Lung (tissue), 12 donors: ENCODE results near the gene FHOD1. TPM values are rescaled to one million over a fixed set of nuclear protein-coding genes. Genes with fewer than 3 reads are reported as not detected.

Source experiments
- ATAC-seq: fragments of 200-7000 bp; cut with Tn5 transposase; one replicate; pipeline ENCODE4 v1.9.1; 2020; ENCODE audit warnings: moderate number of reproducible peaks; ENCODE audit not compliant: insufficient read depth, low FRiP score
- DNase-seq, 3 donors: peaks; one replicate each; pipeline ENCODE4 v3.0.0-alpha.2; 2013 to 2017
- H3K27ac ChIP-seq, 2 donors: one replicate each; pipeline ENCODE4 v1.5.1; 2013; ENCODE audit warnings: mild to moderate bottlenecking in 2 of 2, moderate library complexity in 2 of 2, control low read depth in 1 of 2, inconsistent platforms in 1 of 2, low read depth in 1 of 2, low read length in 1 of 2
- H3K27me3 ChIP-seq, 3 donors: one replicate each; pipeline ENCODE4 v1.5.1; 2013; ENCODE audit warnings: low read length in 2 of 3; ENCODE audit not compliant: control insufficient read depth in 3 of 3, insufficient read depth in 3 of 3
- H3K36me3 ChIP-seq, 4 donors: one replicate each; pipeline ENCODE4 v1.5.1; 2013; ENCODE audit warnings: low read length in 4 of 4, mild to moderate bottlenecking in 1 of 4, moderate library complexity in 1 of 4; ENCODE audit not compliant: control insufficient read depth in 4 of 4, insufficient read depth in 4 of 4
- H3K4me1 ChIP-seq, 5 donors: one replicate each; pipeline ENCODE4 v1.5.1; 2013; ENCODE audit warnings: low read length in 5 of 5, mild to moderate bottlenecking in 2 of 5, moderate library complexity in 1 of 5; ENCODE audit not compliant: control insufficient read depth in 5 of 5, insufficient read depth in 5 of 5
- H3K4me3 ChIP-seq: one replicate; pipeline ENCODE4 v1.5.1; 2013; ENCODE audit warnings: mild to moderate bottlenecking, control low read depth, moderate library complexity
- H3K9ac ChIP-seq, 2 donors: one replicate each; pipeline ENCODE4 v1.5.1; 2013; ENCODE audit warnings: low read length in 2 of 2, control low read depth in 1 of 2; ENCODE audit not compliant: insufficient read depth in 1 of 2
- H3K9me3 ChIP-seq, 4 donors: one replicate each; pipeline ENCODE4 v1.5.1; 2013; ENCODE audit warnings: low read length in 3 of 4, mild to moderate bottlenecking in 1 of 4, moderate library complexity in 1 of 4; ENCODE audit not compliant: control insufficient read depth in 4 of 4, insufficient read depth in 3 of 4
- CTCF ChIP-seq: IDR thresholded peaks from 2 replicates; pipeline ENCODE4 v1.5.1; 2012; ENCODE audit warnings: mild to moderate bottlenecking; ENCODE audit errors: control extremely low read depth, extremely low read depth
- WGBS, 2 donors: extraction: QIAGEN DNeasy Blood & Tissue Kit; methylation state at CpG; one replicate each; pipeline ENCODE4 v1.1.7; 2013; 5-methylcytosine and 5-hydroxymethylcytosine counted together
- polyA plus RNA-seq, 2 donors: library from polyadenylated mRNA; stranded (reverse); fragments of 200-250 nt; gene quantifications; one replicate each; pipeline ENCODE4 v1.2.1, GENCODE V29; 2013
- total RNA-seq, 2 donors: library from RNA; depleted of rRNA in 1 of 2; stranded (reverse); fragments of >200 nt in 1 of 2; gene quantifications; one replicate each; pipeline ENCODE4 v1.2.1, GENCODE V29; 2014 to 2021
- donor health status: control.
- donor health status: control.
- donor health status: Bipolar disorder and iron deficiency.
- donor health status: healthy.
- donor health status: DM: yes; HTN: yes; CAD: no.

FHOD1 gene
- total and polyA plus RNA-seq, 4 donors = 51.3 to 129 (median 65.5) TPM

- ATAC-seq = no peak
- Histone ChIP-seq H3K27me3 (no peaks in the 10 kb centered on the region), H3K4me1 (peaks cover 15 to 55% (median 48%) of the 10 kb centered on the region in 5 donors), H3K9me3 (no peaks in the 10 kb centered on the region), H3K36me3 (peaks cover 0 to 47% (median 25%) of the 10 kb centered on the region in 4 donors), H3K27ac (peak overlapping the region; percentile 83 to 87), H3K9ac (no peak overlapping the region), H3K4me3 (no peak overlapping the region)
- no peak for TF ChIP-seq CTCF
- peak; percentile 98 to 99 (median 99) for DNase-seq
- 52 to 54% methylated on average over 4 of the region's 4 CpGs for WGBS, 2 donors
These were observed 5.0 kb downstream of the FHOD1 start for GRCh38 chr16:67242138-67242730.

- Histone ChIP-seq H3K9ac (peak overlapping the region in 1 of 2 donors; percentile 49), H3K27me3 (no peaks in the 10 kb centered on the region), H3K9me3 (no peaks in the 10 kb centered on the region), H3K4me3 (no peak overlapping the region), H3K27ac (peak overlapping the region; percentile 83 to 87), H3K36me3 (peaks cover 0 to 52% (median 33%) of the 10 kb centered on the region in 4 donors), H3K4me1 (peaks cover 15 to 55% (median 48%) of the 10 kb centered on the region in 5 donors)
- TF ChIP-seq CTCF = no peak
- peak; percentile 27 for ATAC-seq
- peak; percentile 52 to 75 (median 57) for DNase-seq
- 37 to 69% methylated on average over 10 of the region's 10 CpGs for WGBS, 2 donors
These were observed 6.0 kb downstream of the FHOD1 start for GRCh38 chr16:67241008-67241900.

- DNase-seq = peak; percentile 51 to 74 (median 72)
- H3K27me3 ChIP-seq = no peaks in the 10 kb centered on the region
- ATAC-seq = peak; percentile 49
- no peak for TF ChIP-seq CTCF
- H3K36me3 ChIP-seq = peaks cover 3 to 55% (median 40%) of the 10 kb centered on the region in 4 donors
- WGBS, 2 donors = 61 to 82% methylated on average over 4 of the region's 4 CpGs
- H3K9ac ChIP-seq = no peak overlapping the region
- peaks cover 15 to 50% (median 45%) of the 10 kb centered on the region in 5 donors for H3K4me1 ChIP-seq
- H3K27ac ChIP-seq = peak overlapping the region; percentile 55 to 78
- no peak overlapping the region for H3K4me3 ChIP-seq
- no peaks in the 10 kb centered on the region for H3K9me3 ChIP-seq
These were observed 6.8 kb downstream of the FHOD1 start for GRCh38 chr16:67240506-67240905.
